Fibroblast of lung (primary cell): ENCODE measurements around the gene ARPP19.

Source experiments
- CTCF ChIP-seq, 2 donors: IDR thresholded peaks in 1 of 2; conservative IDR thresholded peaks in 1 of 2; 1 replicate in 1 of 2; 2 replicates in 1 of 2; pipeline ENCODE4 v1.5.1; 2011 to 2012; ENCODE audit warnings: low read length in 2 of 2, control low read depth in 1 of 2, inconsistent platforms in 1 of 2, low read depth in 1 of 2, mild to moderate bottlenecking in 1 of 2
- EZH2 ChIP-seq: IDR thresholded peaks from 2 replicates; pipeline ENCODE4 v1.5.1; 2012; ENCODE audit warnings: low read length, control low read depth, mild to moderate bottlenecking; ENCODE audit errors: missing control alignments

- TF ChIP-seq CTCF (conservative IDR thresholded peaks at IDR 0.05 in 1 of 2, IDR thresholded peaks at IDR 0.05 in 1 of 2; ENCODE audit: low read depth in 1 of 2, low read length in 2 of 2) (no peak), EZH2 (no peak)
Observed at GRCh38 chr15:52503788-52504496, 64.9 kb downstream of the ARPP19 start.
